SH-SY5Y (cell line): ENCODE data around the gene HOXB6.

Experiments used
- GATA2 ChIP-seq: IDR thresholded peaks from 2 replicates; pipeline ENCODE4 v1.6.1; 2011; ENCODE audit warnings: mild to moderate bottlenecking, low read depth, low read length
- GATA3 ChIP-seq: IDR thresholded peaks from 2 replicates; pipeline ENCODE4 v1.6.1; 2011; ENCODE audit warnings: low read depth, mild to moderate bottlenecking, low read length, moderate library complexity

HOXB6 gene

DNA sequence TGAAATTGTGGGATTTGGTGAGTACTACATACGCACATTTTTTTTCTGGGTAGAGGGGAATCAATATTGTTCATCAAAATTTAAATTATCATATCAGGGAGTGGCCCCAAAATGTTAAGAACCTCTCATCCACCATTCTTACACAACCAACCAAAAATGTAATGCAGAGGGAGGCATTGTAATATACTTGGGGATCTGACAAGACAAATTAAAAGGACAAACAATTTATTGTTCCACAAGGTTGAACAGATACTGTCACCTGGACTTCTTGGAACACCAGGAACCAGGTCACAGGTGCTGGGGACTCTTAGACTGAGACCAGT lies 36.0 kb upstream of the HOXB6 start:
- TF ChIP-seq GATA3 (no peak), GATA2 (no peak)

DNA sequence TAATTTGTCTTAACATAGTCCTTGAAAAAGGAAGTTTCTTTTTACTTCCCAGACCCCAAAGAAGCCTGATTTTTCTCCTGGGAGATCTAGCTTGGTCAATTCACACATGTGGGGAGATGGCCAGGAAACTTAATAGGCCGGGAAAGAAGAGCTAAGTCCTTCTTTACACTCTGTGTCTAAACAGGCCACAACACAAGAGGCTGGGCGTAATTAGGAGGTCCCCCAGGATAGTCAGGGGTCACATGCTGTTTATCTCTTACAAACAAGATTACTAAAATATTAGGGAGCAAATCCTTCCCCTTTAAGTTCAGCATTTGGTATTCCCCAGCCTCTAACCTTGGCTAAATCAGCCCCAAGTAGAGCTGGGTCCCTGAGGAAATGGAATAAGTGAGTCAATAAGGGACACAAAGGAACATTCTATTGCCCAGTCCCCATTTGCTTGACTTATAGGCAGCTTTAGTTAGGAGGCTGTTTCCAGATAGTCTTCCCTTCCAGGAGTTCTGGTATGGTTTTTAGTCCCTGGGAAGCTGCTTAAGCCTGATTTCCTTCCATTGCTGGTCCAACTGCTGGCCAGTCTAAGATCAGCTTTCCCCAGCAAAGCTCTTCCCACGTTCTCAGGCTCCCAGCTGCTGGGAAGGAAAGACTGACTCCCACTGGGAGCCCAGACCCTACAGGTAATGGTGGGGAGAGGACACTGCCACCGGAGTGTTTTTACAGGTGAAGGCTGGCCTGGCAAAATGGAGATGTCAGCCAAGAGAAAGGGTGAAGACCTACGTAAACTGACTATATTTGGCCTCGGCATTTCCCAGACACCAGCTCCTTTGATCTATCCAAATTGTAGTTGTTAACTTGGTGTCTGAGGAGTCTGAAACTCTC lies 35.4 kb upstream of the HOXB6 start:
- TF ChIP-seq GATA2 = no peak
- no peak for TF ChIP-seq GATA3

DNA sequence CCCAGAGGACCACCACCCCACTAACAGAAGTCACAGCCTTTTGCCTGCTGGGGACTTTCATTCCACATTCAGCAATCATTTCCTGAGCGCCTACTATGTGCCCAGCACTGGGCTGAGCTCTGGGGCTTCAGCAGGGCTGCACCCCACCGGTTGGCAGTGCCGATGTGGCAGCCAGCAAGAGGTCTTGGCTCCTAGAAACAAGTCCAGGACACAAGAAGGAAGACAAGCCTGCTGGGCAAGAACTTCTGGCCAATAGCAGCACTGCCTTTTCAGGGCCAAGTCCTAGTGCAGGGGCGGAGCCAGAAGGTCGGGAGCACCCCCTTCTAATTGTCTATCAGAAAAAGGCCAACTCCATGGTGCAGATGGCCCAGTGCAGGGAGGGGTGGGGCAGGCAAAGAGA lies 34.4 kb upstream of the HOXB6 start:
- TF ChIP-seq GATA3 (no peak), GATA2 (no peak)

DNA sequence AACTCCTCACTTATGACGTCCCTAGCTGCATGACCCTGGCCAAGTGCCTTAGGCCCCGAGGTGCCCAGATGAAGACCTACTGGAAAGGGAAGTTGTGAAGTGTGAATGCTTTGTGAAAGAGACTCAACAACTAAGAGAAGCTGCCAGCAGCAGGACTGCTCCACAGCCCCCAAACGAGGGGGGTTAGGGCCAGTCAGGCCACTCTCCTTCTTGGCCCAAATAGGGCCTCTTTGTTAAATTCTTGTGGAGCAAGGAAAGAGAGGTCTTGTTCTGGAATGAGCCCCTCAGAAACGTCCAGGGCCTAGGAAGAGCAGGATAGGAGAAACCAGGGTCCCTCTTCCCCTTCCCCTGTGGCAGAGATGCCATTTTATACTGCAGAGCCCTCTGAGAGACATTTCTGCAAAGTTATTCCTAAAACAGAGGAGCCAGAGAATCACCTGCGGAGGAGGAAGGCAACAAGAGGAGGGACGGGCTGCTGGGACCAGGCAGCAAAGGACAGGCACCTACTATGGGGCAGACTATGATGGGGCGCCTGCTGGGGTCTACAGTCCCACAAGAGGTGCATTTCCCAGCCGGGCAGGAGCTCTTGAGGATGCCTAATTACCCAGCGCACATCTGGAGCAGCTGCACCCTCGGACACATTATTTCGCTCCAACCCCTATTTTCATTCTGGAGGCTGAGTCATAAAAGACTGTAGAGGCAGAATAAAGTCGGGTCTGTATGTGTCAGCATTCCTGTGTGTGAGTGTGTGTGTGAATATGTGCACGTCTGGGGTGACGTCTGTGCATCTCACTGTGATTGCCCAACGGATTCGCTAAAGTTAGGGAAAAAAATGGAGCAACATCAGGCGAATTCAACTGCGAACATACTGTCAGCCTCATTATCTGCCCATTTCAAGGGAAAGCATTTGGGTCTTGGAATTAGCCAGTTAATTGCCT lies 32.8 kb upstream of the HOXB6 start:
- TF ChIP-seq GATA3 (no peak), GATA2 (no peak)

DNA sequence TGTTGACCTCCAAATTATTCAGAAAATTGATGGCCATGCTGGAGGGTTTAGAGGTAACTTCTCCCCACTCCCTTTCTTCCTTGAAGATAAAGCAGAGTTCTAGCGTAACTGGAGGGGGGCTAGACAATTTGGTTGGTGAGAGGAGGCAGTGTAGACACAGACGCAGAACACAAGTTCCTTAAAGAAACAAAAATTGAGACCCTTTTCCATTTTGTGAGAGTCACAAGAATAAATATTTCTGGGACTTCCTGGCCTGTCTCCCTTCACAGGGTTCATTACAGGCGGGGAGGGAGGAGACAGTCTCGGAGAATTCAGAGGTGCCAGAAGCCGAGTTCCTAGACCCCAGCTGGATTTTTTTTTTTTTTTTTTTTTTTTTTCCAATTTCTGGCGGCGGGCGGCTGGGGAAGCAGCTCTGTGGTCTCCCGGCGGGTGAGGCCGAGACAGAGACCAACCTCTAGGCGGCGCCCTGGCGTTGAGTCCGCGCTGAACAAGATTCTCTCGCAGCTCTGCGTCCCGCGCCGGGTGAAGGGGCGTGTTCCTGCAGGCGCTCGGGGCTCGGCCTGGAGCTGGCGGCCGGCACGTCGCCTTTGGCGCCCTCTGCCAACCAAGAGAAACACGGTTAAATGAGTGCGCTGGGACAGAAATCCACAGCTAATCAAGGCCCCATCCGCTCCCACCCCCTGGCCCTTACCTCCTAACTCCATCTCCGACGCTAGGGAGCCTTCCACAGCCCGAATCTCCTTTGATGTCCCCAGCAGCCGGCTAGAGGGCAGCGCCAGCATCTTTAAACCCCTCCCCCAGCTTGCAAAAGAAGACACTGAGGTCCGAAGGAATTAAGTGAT lies 31.6 kb upstream of the HOXB6 start:
- TF ChIP-seq GATA2 (no peak), GATA3 (no peak)

DNA sequence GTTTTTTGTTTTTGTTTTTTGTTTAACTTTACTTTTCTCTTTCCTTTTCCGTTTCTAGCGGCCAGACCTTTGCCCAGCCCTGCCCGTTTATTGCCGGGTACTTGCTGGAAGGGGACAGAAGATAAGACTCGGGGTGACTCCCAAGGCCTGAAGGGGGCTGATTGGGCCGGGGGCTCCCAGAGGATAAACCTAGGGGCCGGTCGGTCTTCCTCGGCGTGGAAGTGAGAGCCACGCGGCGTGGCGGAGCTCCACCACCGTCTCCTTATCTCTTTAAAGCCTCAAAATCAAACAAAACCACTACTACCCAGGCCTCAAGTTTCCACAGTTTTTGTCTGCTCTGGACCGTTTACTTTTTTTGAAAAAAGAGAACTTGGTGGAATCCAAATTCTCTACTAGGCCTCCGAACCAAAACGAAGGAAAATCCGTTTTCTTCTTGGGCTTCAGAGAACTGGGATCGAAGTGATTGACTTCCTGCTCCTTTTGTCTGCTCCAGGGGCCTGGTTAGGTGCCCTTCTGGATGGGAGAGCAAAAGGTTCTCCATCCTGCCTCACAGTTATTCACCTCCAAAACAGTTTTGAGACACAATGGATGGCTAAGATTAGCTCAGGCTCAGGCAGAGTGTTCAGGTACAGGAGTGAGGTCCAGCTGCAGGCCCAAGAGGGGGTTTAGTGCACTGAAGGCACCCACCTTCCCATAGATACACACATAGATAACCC lies 29.9 kb upstream of the HOXB6 start:
- TF ChIP-seq GATA3 (no peak), GATA2 (no peak)

DNA sequence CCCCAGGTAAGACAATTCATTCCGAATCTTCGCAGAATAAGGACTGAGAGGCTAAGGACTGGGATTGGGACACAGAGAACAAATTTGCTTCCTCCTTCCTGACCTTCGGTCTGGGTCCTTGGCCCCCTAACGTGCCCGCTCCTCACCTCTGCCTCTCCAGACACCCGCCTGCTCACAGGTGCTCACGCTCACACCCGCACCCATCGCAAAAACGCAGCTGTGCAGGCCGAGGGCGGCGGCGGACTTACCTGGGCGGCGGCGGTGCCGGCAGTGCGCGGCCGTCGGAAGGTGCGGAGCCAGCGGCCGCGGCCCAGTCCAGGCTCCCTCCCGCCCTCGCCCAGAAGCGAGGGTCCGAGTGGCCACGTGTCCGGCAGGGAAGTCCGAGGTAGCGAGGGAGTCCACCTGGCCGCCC lies 28.5 kb upstream of the HOXB6 start:
- TF ChIP-seq GATA2 (no peak), GATA3 (no peak)

DNA sequence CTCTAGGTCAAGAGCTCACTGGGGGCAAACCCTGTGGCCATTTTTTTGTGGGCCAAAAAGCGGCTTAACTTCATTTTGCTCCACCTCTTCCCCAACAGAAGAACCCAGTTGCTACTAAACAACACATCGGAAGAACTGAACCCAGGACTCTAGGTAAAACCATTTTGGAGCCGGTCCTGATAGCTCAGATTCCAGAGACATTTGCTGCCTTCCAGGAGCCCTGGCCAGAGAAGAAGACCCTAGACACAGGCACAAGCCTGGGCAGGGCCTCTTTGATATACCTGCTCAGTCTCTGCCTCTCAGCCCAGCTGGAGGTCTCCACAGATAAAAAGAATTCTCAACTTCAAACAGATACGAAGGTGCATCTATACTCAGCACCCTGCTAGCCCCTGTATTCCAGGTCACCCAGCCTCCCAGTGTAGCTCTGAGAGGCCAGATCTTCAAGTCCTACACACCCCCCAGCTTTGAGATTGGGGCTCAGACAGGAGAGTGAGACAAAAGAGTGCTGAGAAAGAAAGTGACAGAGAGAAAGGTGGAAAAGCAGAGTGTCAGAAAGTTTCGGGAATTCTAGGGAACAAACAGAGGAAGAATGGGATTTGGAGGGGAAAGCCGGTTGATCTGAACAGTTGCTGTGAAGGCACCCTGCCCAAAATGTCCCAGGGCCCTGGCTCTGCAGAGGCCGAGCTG lies 27.9 kb upstream of the HOXB6 start:
- no peak for TF ChIP-seq GATA2
- no peak for TF ChIP-seq GATA3

DNA sequence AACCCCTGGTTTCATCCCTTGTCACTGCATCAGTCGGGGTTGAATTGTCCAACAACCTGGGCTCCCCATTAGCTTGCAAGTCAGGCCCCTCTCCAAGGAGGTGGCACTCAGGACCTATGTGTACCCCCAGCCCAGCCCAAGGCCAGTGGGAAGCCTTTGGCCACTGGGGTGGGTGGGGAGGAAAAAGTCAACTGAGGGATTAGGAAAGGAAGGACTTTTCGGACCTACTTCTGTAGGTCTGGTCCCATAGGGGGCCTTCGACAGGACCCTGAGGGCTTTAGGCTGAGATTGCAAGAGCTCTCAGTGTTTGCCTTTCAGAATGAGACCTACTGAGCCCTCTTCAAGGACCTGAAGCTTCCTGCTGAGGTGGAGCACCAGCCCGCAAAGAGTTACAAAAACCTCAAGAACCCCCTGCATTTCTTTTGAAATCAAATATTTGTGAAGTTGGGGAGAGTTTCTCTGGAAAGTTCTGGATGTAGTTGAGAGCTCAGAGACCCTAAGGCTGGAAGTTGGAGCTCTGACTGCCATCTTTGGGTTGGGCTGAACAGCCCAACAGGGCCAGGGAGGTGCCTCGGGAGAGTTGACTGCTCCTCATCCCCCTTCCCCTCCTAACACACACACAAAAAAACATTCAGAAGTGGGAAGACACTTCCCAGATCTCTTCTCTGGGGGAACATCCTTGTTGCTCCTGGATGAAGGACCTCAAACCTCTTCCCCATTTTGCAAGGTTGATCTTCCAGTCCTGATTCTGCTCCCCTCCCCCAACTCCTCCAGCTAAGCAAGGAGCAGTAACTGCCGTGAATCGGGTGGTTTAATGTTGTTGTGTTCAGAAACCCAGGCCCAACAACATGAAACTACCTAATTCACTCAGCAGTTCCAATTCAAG lies 27.1 kb upstream of the HOXB6 start:
- TF ChIP-seq GATA2 = no peak
- TF ChIP-seq GATA3 = no peak

DNA sequence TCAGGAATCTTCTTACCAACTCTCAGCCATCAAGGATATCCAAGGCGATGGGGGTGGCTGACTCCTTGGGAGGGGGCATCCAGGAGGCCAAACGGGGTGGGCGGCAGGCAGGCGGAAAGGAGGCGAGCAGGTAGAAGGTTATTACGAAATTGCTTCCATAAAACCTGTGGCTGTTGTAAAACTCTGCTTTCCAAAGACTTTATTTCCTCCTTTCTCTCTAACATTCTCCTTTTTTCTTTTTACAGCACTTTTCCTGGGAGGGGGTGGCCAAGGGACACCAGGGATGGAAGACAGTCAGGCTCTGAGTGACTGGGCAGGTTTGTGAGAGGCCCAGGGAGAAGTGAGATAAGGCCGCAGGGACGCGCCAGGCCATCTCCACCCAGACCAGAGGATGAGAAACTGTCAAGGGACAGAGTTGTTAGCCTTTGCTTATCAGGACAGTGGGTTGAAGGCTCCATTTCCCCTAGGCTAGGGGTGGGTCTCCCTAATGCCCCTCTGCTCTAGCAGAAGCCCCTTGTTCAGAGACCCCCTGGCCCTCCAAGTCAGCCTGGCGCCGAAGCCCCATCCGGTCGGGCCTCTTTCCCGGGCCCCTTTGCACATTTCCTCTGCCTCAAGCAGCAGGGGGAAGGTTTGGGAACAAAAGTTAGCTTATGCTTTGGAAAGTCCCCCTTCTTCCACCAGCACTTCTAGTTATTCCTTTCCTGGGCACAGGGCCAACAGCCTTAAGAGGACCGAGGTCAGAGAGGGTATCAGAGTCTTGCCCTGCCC lies 26.3 kb upstream of the HOXB6 start:
- TF ChIP-seq GATA3 (no peak), GATA2 (no peak)
